Measurements from ENCODE around the gene ANK3.

DNA sequence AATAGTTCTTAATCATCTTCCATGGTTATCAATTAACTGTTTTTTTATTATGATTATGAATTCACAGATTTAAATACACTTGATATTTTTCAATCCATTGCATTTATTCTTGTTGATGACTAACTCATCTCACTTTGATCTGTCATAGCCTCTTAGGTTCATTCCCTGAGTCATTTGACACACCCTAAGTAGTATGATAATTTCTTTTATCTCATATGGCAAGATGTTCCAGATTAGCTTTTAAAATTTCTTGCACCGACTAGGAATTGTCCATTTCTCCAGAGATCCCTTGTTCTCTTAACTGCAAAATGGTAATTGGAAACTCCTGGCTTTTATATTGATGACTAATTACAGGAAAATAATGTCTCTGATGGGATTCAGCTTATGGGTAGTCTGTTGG is 395.7 kb downstream of the ANK3 start:
- TF ChIP-seq EP300 (IDR thresholded peaks at IDR 0.05) (no peak), POLR2A (IDR thresholded peaks at IDR 0.05) (no peak)
- TF ChIP-seq, protein P1, sequence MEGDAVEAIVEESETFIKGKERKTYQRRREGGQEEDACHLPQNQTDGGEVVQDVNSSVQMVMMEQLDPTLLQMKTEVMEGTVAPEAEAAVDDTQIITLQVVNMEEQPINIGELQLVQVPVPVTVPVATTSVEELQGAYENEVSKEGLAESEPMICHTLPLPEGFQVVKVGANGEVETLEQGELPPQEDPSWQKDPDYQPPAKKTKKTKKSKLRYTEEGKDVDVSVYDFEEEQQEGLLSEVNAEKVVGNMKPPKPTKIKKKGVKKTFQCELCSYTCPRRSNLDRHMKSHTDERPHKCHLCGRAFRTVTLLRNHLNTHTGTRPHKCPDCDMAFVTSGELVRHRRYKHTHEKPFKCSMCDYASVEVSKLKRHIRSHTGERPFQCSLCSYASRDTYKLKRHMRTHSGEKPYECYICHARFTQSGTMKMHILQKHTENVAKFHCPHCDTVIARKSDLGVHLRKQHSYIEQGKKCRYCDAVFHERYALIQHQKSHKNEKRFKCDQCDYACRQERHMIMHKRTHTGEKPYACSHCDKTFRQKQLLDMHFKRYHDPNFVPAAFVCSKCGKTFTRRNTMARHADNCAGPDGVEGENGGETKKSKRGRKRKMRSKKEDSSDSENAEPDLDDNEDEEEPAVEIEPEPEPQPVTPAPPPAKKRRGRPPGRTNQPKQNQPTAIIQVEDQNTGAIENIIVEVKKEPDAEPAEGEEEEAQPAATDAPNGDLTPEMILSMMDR (IDR thresholded peaks at IDR 0.05), result no peak

Data from sigmoid colon (tissue), 4 donors.